ENCODE results near the gene SORBS1. TPM values are rescaled to one million over a fixed set of nuclear protein-coding genes. Genes with fewer than 3 reads are reported as not detected.
A peak's percentile ranks its signal among the peaks of the same experiment; 100 is the strongest.

Gene SORBS1
- total and polyA plus RNA-seq, 3 experiments from 2014 or later, result 0.28 to 1.7 (median 0.92) TPM

DNA sequence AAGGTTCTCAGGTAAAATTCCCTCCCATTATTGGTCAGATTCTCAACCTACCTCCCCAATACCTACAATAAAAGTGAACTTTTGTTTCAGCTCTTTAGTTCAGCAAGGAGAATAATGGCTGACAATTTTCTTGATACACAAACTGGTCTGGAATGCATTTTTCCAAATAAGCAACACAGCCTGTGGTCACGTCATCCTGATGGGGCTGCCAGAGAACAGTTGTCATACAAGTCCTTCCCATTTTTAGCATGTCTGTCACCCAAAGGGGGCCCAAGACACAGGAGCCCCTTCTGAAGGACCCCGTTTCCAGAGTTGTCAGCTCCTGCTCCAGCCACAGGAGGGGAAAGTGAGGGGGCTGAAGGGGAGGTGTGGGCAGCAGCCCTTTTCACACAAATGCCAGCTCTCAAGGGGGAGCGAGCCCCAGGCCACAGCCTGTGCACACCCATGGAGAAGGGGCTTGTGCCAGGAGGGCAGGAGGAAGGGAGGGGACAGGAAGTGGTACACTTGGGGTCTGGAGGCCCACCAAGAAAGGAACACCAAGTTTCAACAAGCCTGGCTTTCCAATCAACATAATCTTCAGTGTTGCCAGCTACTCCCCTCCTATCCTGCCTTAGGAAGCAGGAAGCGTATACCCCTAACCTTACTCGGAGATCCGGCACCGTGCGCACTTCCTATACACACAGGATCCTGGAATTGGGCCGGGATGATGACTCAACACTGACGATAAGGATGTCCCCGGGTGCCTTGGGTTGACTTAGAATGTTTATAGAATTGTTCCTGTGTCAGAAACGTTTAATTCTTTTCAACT, 227.0 kb downstream of the SORBS1 start:
- Histone ChIP-seq H3K4me1 (ENCODE audit: insufficient read depth, low read length) (no peaks in the 10 kb centered on the region), H3K27ac (ENCODE audit: low read depth, low read length) (no peak overlapping the region), H3K27me3 (ENCODE audit: insufficient read depth, low read length, poor library complexity, severe bottlenecking) (no peaks in the 10 kb centered on the region), H3K4me3 (ENCODE audit: low read length) (no peak overlapping the region), H3K36me3 (ENCODE audit: insufficient read depth, low read length) (no peaks in the 10 kb centered on the region), H3K9me3 (ENCODE audit: low read length) (no peaks in the 10 kb centered on the region)
- CTCF ChIA-PET, result no interaction called here
- H3K27ac Mint-ChIP-seq, result no peak overlapping the region
- H3K9me3 Mint-ChIP-seq, result no peaks in the 10 kb centered on the region
- H3K36me3 Mint-ChIP-seq, result peaks cover 0 to 6% (median 0%) of the 10 kb centered on the region in 3 donors
- no peak overlapping the region for H3K4me3 Mint-ChIP-seq
- POLR2A ChIA-PET, result no interaction called here
- DNase-seq, result no peak
- H3K27me3 Mint-ChIP-seq, result peaks cover 0 to 3% of the 10 kb centered on the region in 2 donors
- H3K4me1 Mint-ChIP-seq, result no peaks in the 10 kb centered on the region

DNA sequence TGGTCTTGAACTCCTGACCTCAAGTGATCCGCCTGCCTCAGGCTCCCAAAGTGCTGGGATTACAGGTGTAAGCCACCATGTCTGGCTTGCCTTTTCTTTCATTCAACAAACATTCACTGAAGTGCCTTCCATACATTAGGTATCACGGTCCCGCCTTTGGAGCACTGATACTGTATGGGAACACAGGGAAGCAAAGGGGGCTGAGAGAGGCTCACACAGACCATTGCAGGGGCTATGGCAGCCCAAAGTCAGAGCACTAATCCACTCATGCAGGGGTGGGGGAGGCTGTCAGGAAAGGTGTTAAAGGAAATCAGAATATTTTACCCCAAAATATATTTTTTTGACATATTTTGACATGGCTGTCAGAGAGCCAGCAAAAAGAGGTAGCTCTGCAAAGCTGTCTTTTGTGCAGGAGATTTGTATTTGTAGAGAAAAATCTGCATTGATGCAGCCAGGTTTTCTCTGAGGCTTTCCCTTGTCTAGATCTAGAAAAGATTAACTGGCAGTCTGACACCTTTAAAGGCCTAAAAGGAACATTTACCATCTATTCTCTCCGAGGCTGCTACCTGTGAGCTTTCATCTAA, 228.4 kb downstream of the SORBS1 start:
- no peaks in the 10 kb centered on the region for H3K4me1 Mint-ChIP-seq
- H3K36me3 Mint-ChIP-seq, result peaks cover 0 to 6% (median 0%) of the 10 kb centered on the region in 3 donors
- Histone ChIP-seq H3K4me3 (ENCODE audit: low read length) (no peak overlapping the region), H3K27ac (ENCODE audit: low read depth, low read length) (no peak overlapping the region), H3K27me3 (ENCODE audit: insufficient read depth, low read length, poor library complexity, severe bottlenecking) (no peaks in the 10 kb centered on the region), H3K9me3 (ENCODE audit: low read length) (no peaks in the 10 kb centered on the region), H3K36me3 (ENCODE audit: insufficient read depth, low read length) (no peaks in the 10 kb centered on the region), H3K4me1 (ENCODE audit: insufficient read depth, low read length) (no peaks in the 10 kb centered on the region)
- H3K27ac Mint-ChIP-seq, result no peak overlapping the region
- DNase-seq, result no peak
- ChIA-PET POLR2A (no interaction called here), CTCF (no interaction called here)
- H3K27me3 Mint-ChIP-seq, result peaks cover 0 to 3% of the 10 kb centered on the region in 2 donors
- H3K4me3 Mint-ChIP-seq, result no peak overlapping the region
- no peaks in the 10 kb centered on the region for H3K9me3 Mint-ChIP-seq

DNA sequence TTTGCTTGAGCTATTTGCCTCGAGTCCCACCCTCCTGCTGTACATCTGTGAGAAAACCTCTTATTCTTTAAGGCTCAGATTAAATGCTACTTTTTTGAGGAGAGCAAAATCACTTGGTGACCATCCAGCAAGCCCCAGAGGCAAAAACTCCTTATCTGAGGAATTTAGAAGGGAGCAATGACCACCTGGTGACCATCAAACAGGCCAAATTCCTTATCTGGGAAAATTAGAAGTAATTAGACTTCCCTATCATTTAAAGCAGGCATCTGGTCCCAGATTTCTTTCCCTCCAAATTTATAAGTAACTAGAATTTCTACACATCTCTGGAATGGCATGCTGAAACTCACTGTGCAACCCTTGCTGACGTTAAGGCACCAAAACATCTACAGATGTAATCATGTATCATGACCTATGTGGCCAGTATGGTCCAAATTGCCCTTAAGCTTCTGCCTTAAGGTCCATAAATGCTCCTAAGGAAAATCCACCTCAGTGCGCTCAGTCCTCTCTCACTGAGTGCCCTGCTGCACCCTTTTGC, 229.5 kb downstream of the SORBS1 start:
- H3K9me3 ChIP-seq (ENCODE audit: low read length), result no peaks in the 10 kb centered on the region
- no peak overlapping the region for H3K4me3 Mint-ChIP-seq
- H3K27me3 Mint-ChIP-seq, result peaks cover 0 to 1% of the 10 kb centered on the region in 2 donors
- H3K4me1 ChIP-seq (ENCODE audit: insufficient read depth, low read length), result no peaks in the 10 kb centered on the region
- H3K4me3 ChIP-seq (ENCODE audit: low read length), result no peak overlapping the region
- H3K36me3 ChIP-seq (ENCODE audit: insufficient read depth, low read length), result no peaks in the 10 kb centered on the region
- H3K27ac ChIP-seq (ENCODE audit: low read depth, low read length), result no peak overlapping the region
- H3K36me3 Mint-ChIP-seq, result peaks cover 0 to 4% (median 0%) of the 10 kb centered on the region in 3 donors
- H3K9me3 Mint-ChIP-seq, result no peaks in the 10 kb centered on the region
- H3K27ac Mint-ChIP-seq, result peak overlapping the region in 1 of 8 donors; percentile 0
- H3K27me3 ChIP-seq (ENCODE audit: insufficient read depth, low read length, poor library complexity, severe bottlenecking), result no peaks in the 10 kb centered on the region
- no peak for DNase-seq
- CTCF ChIA-PET, result no interaction called here
- no peaks in the 10 kb centered on the region for H3K4me1 Mint-ChIP-seq
- POLR2A ChIA-PET, result no interaction called here

DNA sequence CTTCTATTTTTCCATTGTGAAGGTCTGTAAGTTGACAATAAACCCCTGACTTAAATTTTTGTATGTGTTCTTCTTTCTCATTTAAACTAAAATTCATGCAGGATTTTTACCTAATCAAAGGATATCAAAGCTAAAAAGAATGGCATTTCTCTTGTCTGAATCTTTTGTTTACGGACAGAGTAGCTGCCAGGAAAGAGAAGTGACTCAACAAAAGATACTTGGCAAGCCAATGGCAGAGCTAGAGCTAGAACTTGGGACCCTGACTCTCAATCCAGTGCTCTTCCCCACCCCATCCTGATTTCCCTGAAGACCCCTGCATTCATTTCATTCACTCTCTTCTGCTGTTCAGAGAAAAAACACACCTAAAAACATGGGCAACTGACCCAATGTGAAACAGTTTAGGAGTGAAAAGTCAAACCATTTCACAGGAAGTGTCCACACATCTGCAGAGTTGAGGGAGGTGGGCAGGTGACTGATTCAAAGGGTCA, 230.2 kb downstream of the SORBS1 start:
- Mint-ChIP-seq H3K9me3 (no peaks in the 10 kb centered on the region), H3K27ac (peak overlapping the region in 1 of 8 donors; percentile 12), H3K4me3 (no peak overlapping the region), H3K36me3 (no peaks in the 10 kb centered on the region), H3K27me3 (peaks cover 0 to 1% of the 10 kb centered on the region in 2 donors), H3K4me1 (no peaks in the 10 kb centered on the region)
- Histone ChIP-seq H3K9me3 (ENCODE audit: low read length) (no peaks in the 10 kb centered on the region), H3K27me3 (ENCODE audit: insufficient read depth, low read length, poor library complexity, severe bottlenecking) (no peaks in the 10 kb centered on the region), H3K4me1 (ENCODE audit: insufficient read depth, low read length) (no peaks in the 10 kb centered on the region), H3K36me3 (ENCODE audit: insufficient read depth, low read length) (no peaks in the 10 kb centered on the region), H3K4me3 (ENCODE audit: low read length) (no peak overlapping the region), H3K27ac (ENCODE audit: low read depth, low read length) (no peak overlapping the region)
- ChIA-PET CTCF (no interaction called here), POLR2A (no interaction called here)
- no peak for DNase-seq

DNA sequence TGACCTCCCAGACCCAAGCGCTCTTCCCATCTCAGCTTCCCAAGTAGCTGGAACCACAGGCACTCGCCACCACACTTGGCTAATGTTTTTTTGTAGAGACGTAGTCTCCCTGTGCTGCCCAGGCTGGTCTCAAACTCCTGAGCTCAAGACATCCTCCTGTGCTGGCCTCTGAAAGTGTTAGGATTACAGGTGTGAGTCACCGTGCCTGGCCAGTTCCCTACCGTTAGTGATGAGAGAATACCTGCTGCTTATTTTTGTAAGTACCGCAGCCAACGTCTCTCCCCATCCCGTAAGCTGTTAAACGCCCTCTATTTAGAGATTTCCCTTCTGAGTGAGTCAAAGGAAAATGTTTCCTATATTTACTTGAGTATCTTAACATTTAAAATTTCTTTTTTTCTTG, 231.9 kb downstream of the SORBS1 start:
- ChIA-PET CTCF (no interaction called here), POLR2A (no interaction called here)
- no peak overlapping the region for H3K4me3 ChIP-seq (ENCODE audit: low read length)
- no peaks in the 10 kb centered on the region for H3K27me3 ChIP-seq (ENCODE audit: insufficient read depth, low read length, poor library complexity, severe bottlenecking)
- Mint-ChIP-seq H3K9me3 (no peaks in the 10 kb centered on the region), H3K36me3 (no peaks in the 10 kb centered on the region), H3K27ac (no peak overlapping the region), H3K4me1 (no peaks in the 10 kb centered on the region), H3K27me3 (peaks cover 0 to 1% of the 10 kb centered on the region in 2 donors), H3K4me3 (no peak overlapping the region)
- no peak overlapping the region for H3K27ac ChIP-seq (ENCODE audit: low read depth, low read length)
- H3K9me3 ChIP-seq (ENCODE audit: low read length), result no peaks in the 10 kb centered on the region
- no peaks in the 10 kb centered on the region for H3K4me1 ChIP-seq (ENCODE audit: insufficient read depth, low read length)
- H3K36me3 ChIP-seq (ENCODE audit: insufficient read depth, low read length), result no peaks in the 10 kb centered on the region
- no peak for DNase-seq

DNA sequence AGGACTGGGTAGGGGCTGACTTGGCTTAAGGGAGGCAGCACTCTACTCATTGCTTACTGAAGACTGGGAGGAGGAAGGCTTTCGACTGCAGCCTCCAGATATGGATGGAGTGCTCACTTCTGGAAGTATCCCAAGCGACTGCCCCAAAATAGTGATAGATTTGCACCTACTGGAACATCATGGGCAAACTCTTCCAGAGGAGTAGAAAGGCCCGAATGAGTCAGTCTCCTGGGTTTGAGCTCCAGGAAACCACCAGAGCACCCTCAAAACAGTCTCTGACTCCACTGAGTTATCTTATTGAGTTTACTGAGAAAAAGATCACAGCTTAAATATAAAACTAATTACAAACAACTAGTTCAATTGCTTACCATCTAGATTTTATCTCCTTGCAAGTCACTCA, 233.2 kb downstream of the SORBS1 start:
- Histone ChIP-seq H3K4me3 (ENCODE audit: low read length) (no peak overlapping the region), H3K4me1 (ENCODE audit: insufficient read depth, low read length) (no peaks in the 10 kb centered on the region), H3K36me3 (ENCODE audit: insufficient read depth, low read length) (no peaks in the 10 kb centered on the region), H3K27me3 (ENCODE audit: insufficient read depth, low read length, poor library complexity, severe bottlenecking) (no peaks in the 10 kb centered on the region), H3K9me3 (ENCODE audit: low read length) (no peaks in the 10 kb centered on the region), H3K27ac (ENCODE audit: low read depth, low read length) (no peak overlapping the region)
- ChIA-PET POLR2A (no interaction called here), CTCF (interaction anchor here (1.1 kb wide), 1 partner anchor 20 kb away, joined by 3 read pairs; no protein-coding TSS in a partner anchor)
- Mint-ChIP-seq H3K4me3 (no peak overlapping the region), H3K9me3 (no peaks in the 10 kb centered on the region), H3K4me1 (no peaks in the 10 kb centered on the region), H3K27ac (no peak overlapping the region), H3K27me3 (peaks cover 0 to 1% of the 10 kb centered on the region in 2 donors), H3K36me3 (no peaks in the 10 kb centered on the region)
- DNase-seq, result no peak

DNA sequence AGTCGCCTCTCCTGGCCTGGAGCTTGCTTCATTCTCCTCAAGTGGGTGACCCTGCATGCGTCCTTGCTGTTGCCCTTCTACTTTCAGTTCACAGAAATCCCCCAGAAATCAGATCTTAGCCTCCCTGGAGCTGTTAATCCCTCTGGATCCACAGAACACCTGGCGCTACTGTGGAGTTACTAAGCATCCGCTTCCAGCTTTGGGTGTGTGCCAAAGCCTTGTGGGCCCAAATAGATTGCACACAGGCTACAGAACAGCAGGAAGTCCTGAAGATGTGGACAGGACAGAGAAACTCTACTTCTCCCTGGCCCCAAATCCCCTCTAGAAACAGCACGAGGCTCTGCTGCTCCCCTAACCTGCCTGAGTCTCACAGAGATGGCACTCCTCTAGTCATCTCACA, 233.8 kb downstream of the SORBS1 start:
- Histone ChIP-seq H3K9me3 (ENCODE audit: low read length) (no peaks in the 10 kb centered on the region), H3K36me3 (ENCODE audit: insufficient read depth, low read length) (no peaks in the 10 kb centered on the region), H3K4me1 (ENCODE audit: insufficient read depth, low read length) (no peaks in the 10 kb centered on the region), H3K4me3 (ENCODE audit: low read length) (no peak overlapping the region), H3K27ac (ENCODE audit: low read depth, low read length) (no peak overlapping the region), H3K27me3 (ENCODE audit: insufficient read depth, low read length, poor library complexity, severe bottlenecking) (no peaks in the 10 kb centered on the region)
- Mint-ChIP-seq H3K4me1 (no peaks in the 10 kb centered on the region), H3K27ac (no peak overlapping the region), H3K9me3 (no peaks in the 10 kb centered on the region), H3K36me3 (no peaks in the 10 kb centered on the region), H3K4me3 (no peak overlapping the region), H3K27me3 (peaks cover 0 to 1% of the 10 kb centered on the region in 2 donors)
- ChIA-PET CTCF (no interaction called here), POLR2A (no interaction called here)
- no peak for DNase-seq

DNA sequence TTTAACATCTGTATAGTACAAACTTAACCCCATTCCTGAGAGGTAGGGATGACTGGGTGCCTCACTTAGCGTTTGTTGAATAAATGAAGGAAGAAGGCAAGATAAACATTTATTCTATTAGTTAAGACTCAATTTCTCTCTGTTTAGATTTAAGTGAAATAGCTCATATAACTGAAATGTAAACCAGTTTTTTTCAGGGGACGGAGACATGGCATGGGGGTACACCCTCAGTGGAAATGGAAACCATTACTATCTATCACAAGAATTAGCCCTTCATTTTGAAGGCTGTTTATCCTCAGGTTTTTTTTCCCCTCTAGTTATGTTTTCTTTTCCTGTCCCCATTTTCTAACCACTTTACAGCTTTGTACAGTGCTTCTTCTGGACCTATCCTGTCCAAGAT, 234.8 kb downstream of the SORBS1 start:
- Histone ChIP-seq H3K4me1 (ENCODE audit: insufficient read depth, low read length) (no peaks in the 10 kb centered on the region), H3K9me3 (ENCODE audit: low read length) (no peaks in the 10 kb centered on the region), H3K36me3 (ENCODE audit: insufficient read depth, low read length) (no peaks in the 10 kb centered on the region), H3K4me3 (ENCODE audit: low read length) (no peak overlapping the region), H3K27ac (ENCODE audit: low read depth, low read length) (no peak overlapping the region), H3K27me3 (ENCODE audit: insufficient read depth, low read length, poor library complexity, severe bottlenecking) (no peaks in the 10 kb centered on the region)
- Mint-ChIP-seq H3K36me3 (no peaks in the 10 kb centered on the region), H3K27me3 (peaks cover 0 to 3% of the 10 kb centered on the region in 2 donors), H3K27ac (no peak overlapping the region), H3K4me1 (no peaks in the 10 kb centered on the region), H3K9me3 (no peaks in the 10 kb centered on the region), H3K4me3 (no peak overlapping the region)
- DNase-seq, result no peak
- POLR2A ChIA-PET, result no interaction called here
- CTCF ChIA-PET, result no interaction called here

Measured in CD8-positive, alpha-beta memory T cell (primary cell).